GM12878 (cell line): Measurements from ENCODE around the gene FOXP1. TPM values are rescaled to one million over a fixed set of nuclear protein-coding genes. Genes with fewer than 3 reads are reported as not detected.

Experiments
- ATAC-seq: fragments of 200-7000 bp; cut with Tn5 transposase; 3 replicates; pipeline ENCODE4 v1.9.1; 2020; ENCODE audit warnings: mild to moderate bottlenecking, moderate library complexity
- BruUV-seq: library from RNA; stranded (reverse); fragments of 400-500 nt; replicated peaks from 2 replicates; lab custom pipeline; 2021; lab: Mats Ljungman, UMichigan
- CTCF ChIA-PET: fragments of 300-600 bp; sonication (Branson Sonifier 250); formaldehyde crosslinking; extraction: SDS; loops from one replicate; lab custom pipeline; 2021; ENCODE audit warnings: inconsistent platforms; lab: Yijun Ruan, JAX
- POLR2A ChIA-PET: fragments of 350-600 bp; formaldehyde crosslinking; extraction: SDS; loops from one replicate; lab custom pipeline; 2021; ENCODE audit warnings: inconsistent platforms; lab: Charles Lee
- RAD21 ChIA-PET: fragments of 300-600 bp; sonication (Branson Sonifier 250); formaldehyde crosslinking; loops from one replicate; lab custom pipeline; 2023; ENCODE audit warnings: antibody characterized with exemption; ENCODE audit not compliant: unreplicated experiment; lab: Charles Lee
- SMC1A ChIA-PET: fragments of 300-600 bp; sonication (Branson Sonifier 250); formaldehyde crosslinking; loops from one replicate; lab custom pipeline; 2023; ENCODE audit not compliant: unreplicated experiment, uncharacterized antibody; lab: Charles Lee
- DNase-seq: peaks from one replicate; pipeline ENCODE4 v3.0.0-alpha.2; 2011; ENCODE audit warnings: low read depth, low spot score
- FAIRE-seq: peaks from 3 replicates; lab custom pipeline; 2011; peaks lifted over from hg19 to GRCh38; lab: Jason Lieb, UNC
- H2AFZ ChIP-seq: 2 replicates; pipeline ENCODE4 v1.6.0; 2011; ENCODE audit warnings: low read depth, low read length, control low read depth; ENCODE audit not compliant: control insufficient read depth
- H3K27ac ChIP-seq: 2 replicates; pipeline ENCODE4 v1.5.1; 2011; ENCODE audit warnings: control low read depth; ENCODE audit not compliant: control insufficient read depth, insufficient read depth
- H3K27me3 ChIP-seq, 2 experiments: replicated peaks in 1 of 2; 2 replicates each; pipeline versions ENCODE4 v1.6.0 to v1.6.1; 2011; ENCODE audit warnings: low read length in 1 of 2; ENCODE audit not compliant: control insufficient read depth in 2 of 2, insufficient read depth in 2 of 2
- H3K36me3 ChIP-seq, 2 experiments: 2 replicates each; pipeline ENCODE4 v1.5.1; 2011; ENCODE audit warnings: low read length in 1 of 2; ENCODE audit not compliant: control insufficient read depth in 2 of 2, insufficient read depth in 2 of 2
- H3K4me1 ChIP-seq: 2 replicates; pipeline ENCODE4 v1.6.1; 2011; ENCODE audit warnings: mild to moderate bottlenecking, low read length, moderate library complexity, mixed read lengths; ENCODE audit not compliant: control insufficient read depth, insufficient read depth
- H3K4me2 ChIP-seq: 2 replicates; pipeline ENCODE4 v1.6.0; 2011; ENCODE audit warnings: control low read depth; ENCODE audit not compliant: control insufficient read depth, insufficient read depth
- H3K4me3 ChIP-seq: fragments of 200-600 bp; sonication (generic); 2 replicates; pipeline ENCODE4 v1.5.1; 2016
- H3K79me2 ChIP-seq: 2 replicates; pipeline ENCODE4 v1.6.0; 2011; ENCODE audit warnings: low read length; ENCODE audit not compliant: control insufficient read depth, insufficient read depth
- H3K9ac ChIP-seq: 2 replicates; pipeline ENCODE4 v1.8.0; 2011; ENCODE audit warnings: low read length, control low read depth, mixed read lengths; ENCODE audit not compliant: control insufficient read depth, insufficient read depth
- H3K9me3 ChIP-seq: replicated peaks from 3 replicates; pipeline ENCODE4 v1.5.1; 2011; ENCODE audit warnings: mild to moderate bottlenecking, low read length; ENCODE audit not compliant: control insufficient read depth, insufficient read depth
- H4K20me1 ChIP-seq: 2 replicates; pipeline ENCODE4 v1.6.0; 2011; ENCODE audit not compliant: control insufficient read depth, insufficient read depth
- KDM1A ChIP-seq: fragments of 200-600 bp; sonication (generic); IDR thresholded peaks from 2 replicates; pipeline ENCODE4 v1.6.1; 2016; ENCODE audit warnings: borderline replicate concordance
- RBBP5 ChIP-seq: fragments of 200-600 bp; sonication (generic); conservative IDR thresholded peaks from 2 replicates; pipeline ENCODE4 v1.6.1; 2016
- RCOR1 ChIP-seq: conservative IDR thresholded peaks from 2 replicates; pipeline ENCODE4 v1.6.1; 2012; ENCODE audit warnings: low read depth, low read length, improper control_type of control experiment
- RELA ChIP-seq: fragments of 450-650 bp; IDR thresholded peaks from 2 replicates; pipeline ENCODE4 v1.8.0; 2014; ENCODE audit warnings: borderline replicate concordance; ENCODE audit not compliant: partially characterized antibody
- TAF1 ChIP-seq: IDR thresholded peaks from 2 replicates; pipeline ENCODE4 v1.6.1; 2011; ENCODE audit warnings: mild to moderate bottlenecking, low read depth, low read length, borderline replicate concordance
- ZBED1 ChIP-seq: IDR thresholded peaks from 2 replicates; pipeline ENCODE4 v1.6.1; 2016; ENCODE audit warnings: borderline replicate concordance
- ZBTB33 ChIP-seq: fragments of 450-650 bp; IDR thresholded peaks from 2 replicates; pipeline ENCODE4 v1.6.1; 2017; ENCODE audit warnings: mild to moderate bottlenecking
- ZBTB40 ChIP-seq: fragments of 450-650 bp; IDR thresholded peaks from 2 replicates; pipeline ENCODE4 v1.6.1; 2016; ENCODE audit warnings: mild to moderate bottlenecking, moderate library complexity, borderline replicate concordance
- ZZZ3 ChIP-seq: IDR thresholded peaks from 2 replicates; pipeline ENCODE4 v1.6.1; 2011; ENCODE audit warnings: low read depth; ENCODE audit not compliant: control insufficient read depth, insufficient read length
- WGBS: methylation state at CpG from one replicate; pipeline ENCODE4 v1.1.6; 2016; ENCODE audit warnings: low lambda C conversion rate; ENCODE audit not compliant: insufficient replicate concordance, insufficient coverage; ENCODE audit errors: missing lambda C conversion rate; 5-methylcytosine and 5-hydroxymethylcytosine counted together
- in situ Hi-C: fragments of 300-500 bp; cut with MboI; formaldehyde crosslinking; loops from 9 replicates; pipeline ENCODE4 v1.14.3; 2018; ENCODE audit warnings: mixed read lengths
- intact Hi-C: fragments of 100-400 bp; cut with micrococcal nuclease; formaldehyde crosslinking; loops from one replicate; pipeline ENCODE4 v1.14.2; 2022; ENCODE audit not compliant: unreplicated experiment
- polyA plus RNA-seq, 11 experiments: library from polyadenylated mRNA; depleted of rRNA in 4 of 11; unstranded in 6 of 11; stranded (reverse) in 5 of 11; fragments of >200 nt; fragmentation: Nextera tagmentation in 4 of 11; fragmentation: Illumina TruSeq in 1 of 11; extraction: Ambion mirVana in 4 of 11; extraction: Trizol in 1 of 11; gene quantifications; 1 replicate in 1 of 11; 2 replicates in 10 of 11; pipeline versions ENCODE4 v1.2.1 to v1.2.3, GENCODE V29; 2011 to 2016; ENCODE audit warnings: inconsistent platforms in 2 of 11, missing spikeins in 2 of 11, low read depth in 1 of 11
- total RNA-seq, 4 experiments: library from RNA; depleted of rRNA in 3 of 4; stranded (reverse); fragments of >200 nt in 3 of 4; fragmentation: Illumina TruSeq in 1 of 4; extraction: Trizol in 1 of 4; gene quantifications; 2 replicates each; pipeline versions ENCODE4 v1.2.1 to v1.2.3, GENCODE V29; 2013 to 2021

The FOXP1 gene
- total and polyA plus RNA-seq, 10 of the 15 experiments (the other 5 are each of a cell fraction or from before 2014, with no cell fraction given): 0.05 to 1.6 (median 0.20) TPM; not detected in 1

GRCh38 chr3:71028184-71028583, 555.3 kb downstream of the FOXP1 start:
- WGBS: 40% methylated on average over 5 of the region's 5 CpGs
- ChIA-PET POLR2A (no interaction called here), CTCF (interaction anchor here (0.7 kb wide), 1 partner anchor 17 kb away, joined by 3 read pairs; no protein-coding TSS in a partner anchor), RAD21 (no interaction called here), SMC1A (no interaction called here)
- H3K4me3 ChIP-seq: no peak overlapping the region
- H2AFZ ChIP-seq: no peak overlapping the region
- H3K4me1 ChIP-seq: no peaks in the 10 kb centered on the region
- no peaks in the 10 kb centered on the region for H4K20me1 ChIP-seq
- BruUV-seq: no TSS peak
- no peaks in the 10 kb centered on the region for H3K79me2 ChIP-seq
- H3K4me2 ChIP-seq: no peak overlapping the region
- no peak for TF ChIP-seq TAF1
- no peak for TF ChIP-seq RELA
- TF ChIP-seq ZBED1: no peak
- no peak for TF ChIP-seq ZZZ3
- TF ChIP-seq RBBP5: no peak
- no peak for TF ChIP-seq KDM1A
- TF ChIP-seq RCOR1: no peak
- no peak for TF ChIP-seq ZBTB40
- TF ChIP-seq ZBTB33: no peak
- ATAC-seq: no peak
- H3K27ac ChIP-seq: no peak overlapping the region
- intact Hi-C loops: no loop called here
- H3K36me3 ChIP-seq: no peaks in the 10 kb centered on the region
- H3K9ac ChIP-seq: no peak overlapping the region
- DNase-seq: no peak
- H3K9me3 ChIP-seq: no peaks in the 10 kb centered on the region
- in situ Hi-C loops: no loop called here
- no peak for FAIRE-seq
- no peaks in the 10 kb centered on the region for H3K27me3 ChIP-seq
